Left lung (tissue), 10 donors: ENCODE results near the gene CFAP68. TPM values are rescaled to one million over a fixed set of nuclear protein-coding genes. Genes with fewer than 3 reads are reported as not detected.

ENCODE experiments used
- ATAC-seq: fragments of 200-7000 bp; cut with Tn5 transposase; one replicate; pipeline ENCODE4 v1.9.1; 2020; ENCODE audit warnings: moderate library complexity
- DNase-seq, 4 donors: peaks; one replicate each; pipeline ENCODE4 v3.0.0-alpha.2; 2013 to 2020
- H3K27ac ChIP-seq, 2 donors: fragments of 200-600 bp; sonication (generic) in 1 of 2; one replicate each; pipeline versions ENCODE4 v1.5.0 to v1.8.0; 2020 to 2021
- H3K27me3 ChIP-seq, 2 donors: fragments of 200-600 bp; sonication (generic) in 1 of 2; one replicate each; pipeline versions ENCODE4 v1.5.0 to v1.8.0; 2020 to 2021
- H3K36me3 ChIP-seq, 2 donors: fragments of 200-600 bp; sonication (generic) in 1 of 2; one replicate each; pipeline versions ENCODE4 v1.5.0 to v1.8.0; 2020 to 2021
- H3K4me1 ChIP-seq, 2 donors: fragments of 200-600 bp; one replicate each; pipeline ENCODE4 v1.8.0; 2021
- H3K4me3 ChIP-seq, 2 donors: fragments of 200-600 bp; sonication (generic) in 1 of 2; one replicate each; pipeline versions ENCODE4 v1.5.0 to v1.8.0; 2020 to 2021; ENCODE audit warnings: mild to moderate bottlenecking in 1 of 2
- H3K9me3 ChIP-seq, 2 donors: fragments of 200-600 bp; sonication (generic) in 1 of 2; one replicate each; pipeline versions ENCODE4 v1.5.0 to v1.8.0; 2020 to 2021
- CTCF ChIP-seq, 2 donors: fragments of 200-600 bp; sonication (generic) in 1 of 2; IDR thresholded peaks; one replicate each; pipeline versions ENCODE4 v1.5.0 to v1.8.0; 2021; ENCODE audit warnings: antibody characterized with exemption in 2 of 2
- intact Hi-C, 2 donors: fragments of 100-400 bp; cut with DNase I; formaldehyde crosslinking; loops; one replicate each; pipeline versions ENCODE4 v1.11.2 to v1.14.2; 2022
- polyA plus RNA-seq, 6 donors: library from polyadenylated mRNA; unstranded; fragments of 120-200 nt; gene quantifications; one replicate each; pipeline ENCODE4 v1.2.1, GENCODE V29; 2013; ENCODE audit not compliant: insufficient read length in 6 of 6
- total RNA-seq, 2 donors: library from RNA; stranded (reverse); fragmentation: NEBNext Ultra II Directional; extraction: Animal tissue kit (Norgen Biotek cat#: 25700); gene quantifications; one replicate each; pipeline ENCODE4 v1.2.1, GENCODE V29; 2021
- donor health status: DM: no; HTN: yes; CAD: no.
- donor health status: DM: no; HTN: no; CAD: no.

CFAP68 gene
- total and polyA plus RNA-seq, 8 donors: 20.4 to 46.7 (median 37.9) TPM

GRCh38 chr11:111913031-111913861, 33.9 kb downstream of the CFAP68 start:
- Histone ChIP-seq H3K9me3 (no peaks in the 10 kb centered on the region), H3K36me3 (no peaks in the 10 kb centered on the region), H3K4me1 (no peaks in the 10 kb centered on the region), H3K27ac (peak overlapping the region; percentile 60 to 85), H3K27me3 (peaks cover 0 to 44% of the 10 kb centered on the region in 2 donors), H3K4me3 (peak overlapping the region; percentile 23 to 35)
- no peak for TF ChIP-seq CTCF (IDR thresholded peaks at IDR 0.05)
- intact Hi-C loops: no loop called here
- ATAC-seq (peak; percentile 21), DNase-seq (peak in 1 of 4 donors; percentile 38)

DNA sequence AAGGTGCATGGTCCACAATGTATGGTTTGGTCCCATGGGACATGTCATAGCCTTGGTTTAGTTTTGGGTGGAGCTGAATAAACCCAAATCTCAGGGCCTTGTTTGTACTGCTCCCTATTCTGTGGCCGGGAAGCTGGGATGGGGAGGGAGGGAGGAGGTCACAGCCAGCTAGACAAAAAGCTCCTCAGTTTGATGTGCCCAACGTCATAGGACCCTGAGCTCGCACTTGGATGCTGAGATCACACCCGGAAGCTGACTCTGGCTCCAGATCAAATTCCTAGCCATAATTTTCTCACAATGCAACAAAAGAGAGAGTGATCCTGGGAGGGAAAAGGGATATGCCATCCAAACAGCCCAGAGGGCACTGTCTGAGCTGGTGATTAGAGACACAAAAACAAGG, 34.7 kb downstream of the CFAP68 start:
- no peak for ATAC-seq
- Histone ChIP-seq H3K27ac (peak overlapping the region; percentile 60 to 85), H3K4me3 (peak overlapping the region; percentile 23 to 35), H3K27me3 (peaks cover 0 to 44% of the 10 kb centered on the region in 2 donors), H3K9me3 (no peaks in the 10 kb centered on the region), H3K4me1 (no peaks in the 10 kb centered on the region), H3K36me3 (no peaks in the 10 kb centered on the region)
- intact Hi-C loops: no loop called here
- no peak for TF ChIP-seq CTCF (IDR thresholded peaks at IDR 0.05)
- DNase-seq: peak in 1 of 4 donors; percentile 76

DNA sequence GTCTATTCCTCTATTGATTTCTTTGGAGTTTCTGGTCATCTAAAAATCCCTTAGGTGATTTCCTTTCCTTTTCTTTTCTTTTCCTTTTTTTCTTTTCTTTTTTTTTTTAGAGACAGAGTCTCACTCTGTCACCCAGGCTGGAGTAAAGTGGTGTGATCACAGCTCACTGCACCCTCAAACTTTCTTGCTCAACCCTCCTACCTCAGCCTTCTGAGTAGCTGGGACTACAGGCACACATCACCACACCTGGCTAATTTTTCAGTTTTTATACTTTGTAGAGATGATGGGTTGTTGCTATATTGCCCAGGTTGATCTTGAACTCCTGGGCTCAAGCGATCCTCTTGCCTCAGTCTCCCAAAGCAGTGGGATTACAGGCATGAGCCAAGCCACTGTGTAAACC, 37.4 kb downstream of the CFAP68 start:
- H3K4me1 ChIP-seq: no peaks in the 10 kb centered on the region
- H3K4me3 ChIP-seq: no peak overlapping the region
- intact Hi-C loops: no loop called here
- no peaks in the 10 kb centered on the region for H3K9me3 ChIP-seq
- no peak for TF ChIP-seq CTCF (IDR thresholded peaks at IDR 0.05)
- ATAC-seq (no peak), DNase-seq (no peak)
- peaks cover 0 to 28% of the 10 kb centered on the region in 2 donors for H3K27me3 ChIP-seq
- no peak overlapping the region for H3K27ac ChIP-seq
- no peaks in the 10 kb centered on the region for H3K36me3 ChIP-seq

GRCh38 chr11:111917312-111917711, 38.0 kb downstream of the CFAP68 start:
- intact Hi-C loops: no loop called here
- ATAC-seq: no peak

More at GRCh38 chr11:111917312-111917711, 38.0 kb downstream of the CFAP68 start:
- Histone ChIP-seq H3K36me3 (no peaks in the 10 kb centered on the region), H3K27ac (no peak overlapping the region), H3K4me3 (no peak overlapping the region), H3K9me3 (no peaks in the 10 kb centered on the region), H3K4me1 (peaks cover 0 to 3% of the 10 kb centered on the region in 2 donors), H3K27me3 (peaks cover 0 to 23% of the 10 kb centered on the region in 2 donors)
- no peak for TF ChIP-seq CTCF (IDR thresholded peaks at IDR 0.05)
- no peak for DNase-seq
